ENCODE data around the gene HAGH.

Gene HAGH

GRCh38 chr16:1851793-1852192 lies 25.2 kb upstream of the HAGH start:
- DNase-seq (ENCODE audit: insufficient read length, low spot score) (no peak), FAIRE-seq (no peak)
- no peak for TF ChIP-seq CTCF (IDR thresholded peaks at IDR 0.05; ENCODE audit: insufficient read depth, missing control alignments)

- no peak for TF ChIP-seq CTCF (IDR thresholded peaks at IDR 0.05; ENCODE audit: insufficient read depth, missing control alignments)
- DNase-seq (ENCODE audit: insufficient read length, low spot score) (no peak), FAIRE-seq (no peak)
Observed at GRCh38 chr16:1850981-1851380, 24.4 kb upstream of the HAGH start.

GRCh38 chr16:1846416-1846815 lies 19.8 kb upstream of the HAGH start:
- TF ChIP-seq CTCF (IDR thresholded peaks at IDR 0.05; ENCODE audit: insufficient read depth, missing control alignments): no peak
- DNase-seq (ENCODE audit: insufficient read length, low spot score) (no peak), FAIRE-seq (no peak)

GRCh38 chr16:1845985-1846384 lies 19.4 kb upstream of the HAGH start:
- no peak for TF ChIP-seq CTCF (IDR thresholded peaks at IDR 0.05; ENCODE audit: insufficient read depth, missing control alignments)
- no peak for DNase-seq (ENCODE audit: insufficient read length, low spot score)
- FAIRE-seq: no peak

GRCh38 chr16:1839554-1839953 lies 12.9 kb upstream of the HAGH start:
- TF ChIP-seq CTCF (IDR thresholded peaks at IDR 0.05; ENCODE audit: insufficient read depth, missing control alignments): no peak

GRCh38 chr16:1834096-1834495 lies 7.5 kb upstream of the HAGH start:
- DNase-seq (ENCODE audit: insufficient read length, low spot score) (no peak), FAIRE-seq (no peak)
- TF ChIP-seq CTCF (IDR thresholded peaks at IDR 0.05; ENCODE audit: insufficient read depth, missing control alignments): no peak

More at GRCh38 chr16:1839554-1839953, 12.9 kb upstream of the HAGH start:
- no peak for FAIRE-seq
- no peak for DNase-seq (ENCODE audit: insufficient read length, low spot score)

GRCh38 chr16:1832838-1833454 lies 6.3 kb upstream of the HAGH start:
- no peak for TF ChIP-seq CTCF (IDR thresholded peaks at IDR 0.05; ENCODE audit: insufficient read depth, missing control alignments)
- DNase-seq (ENCODE audit: insufficient read length, low spot score) (no peak), FAIRE-seq (no peak)

Measured in D721Med (cell line).